ENCODE results near the gene FABP3.

FABP3 gene

GRCh38 chr1:31371121-31371959, 1.5 kb downstream of the FABP3 start:
- DNase-seq, result no peak

GRCh38 chr1:31370565-31370964, 2.3 kb downstream of the FABP3 start:
- DNase-seq, result no peak

GRCh38 chr1:31370021-31370420, 2.9 kb downstream of the FABP3 start:
- DNase-seq, result no peak

GRCh38 chr1:31368611-31369107, 4.2 kb downstream of the FABP3 start:
- DNase-seq, result no peak

- no peak for DNase-seq
These were observed 6.1 kb downstream of the FABP3 start for GRCh38 chr1:31366796-31367195.

- DNase-seq, result no peak
These were observed 8.2 kb downstream of the FABP3 start for GRCh38 chr1:31364561-31365250.

GRCh38 chr1:31362032-31362431, 10.8 kb downstream of the FABP3 start:
- no peak for DNase-seq

GRCh38 chr1:31361607-31362006, 11.3 kb downstream of the FABP3 start:
- no peak for DNase-seq

- DNase-seq, result no peak
These were observed 16.4 kb downstream of the FABP3 start for GRCh38 chr1:31356427-31356826.

- no peak for DNase-seq
These were observed 18.6 kb downstream of the FABP3 start for GRCh38 chr1:31354283-31354682.

GRCh38 chr1:31348449-31348848, 24.4 kb downstream of the FABP3 start:
- no peak for DNase-seq

- no peak for DNase-seq
These were observed 26.1 kb downstream of the FABP3 start for GRCh38 chr1:31346785-31347184.

- no peak for DNase-seq
These were observed 27.2 kb downstream of the FABP3 start for GRCh38 chr1:31345635-31346034.

- DNase-seq, result no peak
These were observed 28.4 kb downstream of the FABP3 start for GRCh38 chr1:31344503-31344902.

- DNase-seq, result no peak
These were observed 36.0 kb downstream of the FABP3 start for GRCh38 chr1:31336687-31337467.

- no peak for DNase-seq
These were observed 37.9 kb downstream of the FABP3 start for GRCh38 chr1:31335007-31335406.

- DNase-seq, result no peak
These were observed 45.5 kb downstream of the FABP3 start for GRCh38 chr1:31327381-31327780.

- DNase-seq, result no peak
These were observed 46.4 kb downstream of the FABP3 start for GRCh38 chr1:31326461-31326860.

GRCh38 chr1:31324992-31325391, 47.9 kb downstream of the FABP3 start:
- DNase-seq, result no peak

GRCh38 chr1:31324093-31324492, 48.8 kb downstream of the FABP3 start:
- DNase-seq, result no peak

GRCh38 chr1:31318146-31318545, 54.7 kb downstream of the FABP3 start:
- no peak for DNase-seq

- no peak for DNase-seq
These were observed 57.0 kb downstream of the FABP3 start for GRCh38 chr1:31315902-31316301.
